ENCODE data around the gene CHD1L.
"Not testable (repeated sequence)": the region's sequence is repeated elsewhere in the genome, so short reads cannot be mapped to it uniquely, and the experiment has no call there.

The CHD1L gene

DNA sequence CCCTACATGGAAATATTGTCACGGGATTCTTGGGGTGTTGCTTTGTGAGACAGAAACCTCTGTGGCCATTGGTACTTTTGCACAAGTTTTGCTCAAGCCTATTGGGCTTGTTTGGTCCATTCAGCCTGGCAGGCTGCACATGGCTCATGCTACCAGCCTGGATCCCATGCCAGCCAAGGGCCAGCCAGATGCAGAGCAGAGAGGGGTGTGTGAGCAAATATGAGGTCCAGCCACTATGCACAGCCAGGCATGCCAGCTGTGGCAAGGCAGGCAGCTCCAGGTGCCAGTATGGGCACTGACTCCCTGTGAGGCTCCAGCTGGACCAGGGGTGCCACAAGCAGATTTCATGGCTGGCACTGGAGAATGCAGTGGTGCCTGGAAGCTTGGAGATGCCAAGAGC lies 6.7 kb upstream of the CHD1L start:
- DNase-seq: no peak

DNA sequence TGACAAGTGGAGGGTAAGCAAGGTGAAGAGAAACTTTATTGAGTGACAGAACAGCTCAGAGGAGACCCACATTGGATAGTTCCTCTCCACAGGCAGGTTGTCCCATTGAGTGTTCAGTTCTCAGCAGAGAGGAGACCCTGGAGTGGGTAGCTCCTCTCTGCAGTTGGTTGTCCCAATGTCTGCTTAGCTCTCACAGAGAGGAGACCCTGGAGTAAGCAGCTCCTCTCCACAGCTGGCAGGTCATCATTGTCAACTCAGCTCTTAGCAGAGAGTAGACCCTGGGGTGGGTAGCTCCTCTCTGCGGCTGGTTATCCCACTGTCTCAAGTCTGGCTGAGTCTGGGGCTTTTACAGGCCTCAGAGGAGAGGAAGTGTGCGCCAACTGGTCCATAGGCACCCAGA lies 6.0 kb upstream of the CHD1L start:
- no peak for DNase-seq

DNA sequence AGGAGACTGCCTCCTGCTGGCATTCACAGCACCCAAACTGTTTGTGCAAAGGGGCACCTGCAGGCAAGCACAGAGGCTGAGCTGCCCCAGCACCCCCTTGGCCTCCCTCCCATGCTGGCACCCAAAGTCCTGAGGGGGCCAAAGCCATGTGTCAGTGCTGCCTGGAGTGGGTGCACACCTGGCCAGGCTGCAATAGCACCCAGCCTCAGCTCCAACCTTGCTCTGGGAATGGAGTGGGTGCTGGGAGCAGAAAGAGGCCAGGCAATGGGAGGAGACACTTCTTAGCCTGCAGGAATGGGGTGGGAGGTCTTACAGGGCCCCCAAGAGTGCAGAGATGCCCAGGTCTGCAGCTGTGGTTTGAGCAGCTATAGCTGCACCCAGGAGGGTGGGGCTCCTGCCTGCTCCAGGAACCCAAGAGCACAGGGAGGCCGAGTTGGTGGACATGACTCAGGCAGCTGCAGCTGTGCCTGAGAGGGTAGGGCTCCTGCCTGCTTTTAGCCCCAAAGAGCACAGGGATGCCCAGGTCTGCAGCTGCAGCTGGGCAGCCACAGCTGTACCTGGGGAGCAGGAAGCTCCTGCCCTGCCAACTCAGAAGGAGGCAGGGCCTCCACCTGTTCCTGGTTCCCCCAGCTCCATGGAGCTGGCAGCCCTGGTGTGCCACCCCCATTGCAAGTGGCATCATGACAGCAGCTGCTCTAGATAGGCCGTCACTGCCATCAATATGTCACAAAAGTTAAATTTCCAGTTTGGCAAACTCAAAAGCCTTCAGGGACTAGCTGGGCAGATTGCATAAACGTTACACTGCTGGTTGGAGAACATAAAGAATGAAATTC lies 5.3 kb upstream of the CHD1L start:
- no peak for DNase-seq

DNA sequence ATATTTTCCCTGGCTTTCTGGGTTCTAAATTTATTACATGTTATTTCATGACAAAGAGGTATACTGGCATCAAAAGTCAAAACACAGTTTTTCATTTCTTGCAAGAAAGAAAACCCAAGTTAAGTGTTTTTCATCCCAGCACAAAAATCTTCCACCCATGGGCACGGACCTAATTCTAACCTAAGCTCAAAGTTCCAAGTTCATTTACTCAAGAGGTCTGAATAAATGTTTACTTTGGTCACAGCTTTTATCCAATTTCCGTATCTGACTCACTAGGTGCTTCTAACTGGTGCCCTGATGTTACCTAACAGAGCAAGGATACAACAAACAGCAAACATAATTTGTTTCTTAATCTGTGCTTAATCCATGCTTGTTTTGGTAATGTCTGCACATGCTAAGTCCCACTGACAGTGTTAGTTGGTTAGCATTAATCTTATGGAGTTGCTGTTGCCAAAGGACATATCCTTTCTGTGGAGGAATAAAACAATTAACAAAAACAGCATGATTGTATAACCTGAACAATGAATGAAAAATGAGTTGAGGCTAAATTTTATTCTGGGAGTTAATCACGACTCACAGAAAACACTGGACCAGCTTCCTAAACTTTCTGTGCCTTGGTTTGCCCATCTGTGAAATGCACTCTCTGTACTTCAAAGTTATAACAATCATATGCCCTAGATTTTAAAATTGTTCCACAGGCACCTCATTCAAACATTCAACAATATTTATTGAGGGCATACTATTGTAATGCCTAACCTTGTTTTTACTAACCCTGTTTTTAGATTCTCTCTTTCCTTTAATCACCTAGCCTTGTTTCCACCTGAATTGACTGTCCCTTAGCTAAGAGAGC lies 4.2 kb upstream of the CHD1L start:
- DNase-seq: no peak

DNA sequence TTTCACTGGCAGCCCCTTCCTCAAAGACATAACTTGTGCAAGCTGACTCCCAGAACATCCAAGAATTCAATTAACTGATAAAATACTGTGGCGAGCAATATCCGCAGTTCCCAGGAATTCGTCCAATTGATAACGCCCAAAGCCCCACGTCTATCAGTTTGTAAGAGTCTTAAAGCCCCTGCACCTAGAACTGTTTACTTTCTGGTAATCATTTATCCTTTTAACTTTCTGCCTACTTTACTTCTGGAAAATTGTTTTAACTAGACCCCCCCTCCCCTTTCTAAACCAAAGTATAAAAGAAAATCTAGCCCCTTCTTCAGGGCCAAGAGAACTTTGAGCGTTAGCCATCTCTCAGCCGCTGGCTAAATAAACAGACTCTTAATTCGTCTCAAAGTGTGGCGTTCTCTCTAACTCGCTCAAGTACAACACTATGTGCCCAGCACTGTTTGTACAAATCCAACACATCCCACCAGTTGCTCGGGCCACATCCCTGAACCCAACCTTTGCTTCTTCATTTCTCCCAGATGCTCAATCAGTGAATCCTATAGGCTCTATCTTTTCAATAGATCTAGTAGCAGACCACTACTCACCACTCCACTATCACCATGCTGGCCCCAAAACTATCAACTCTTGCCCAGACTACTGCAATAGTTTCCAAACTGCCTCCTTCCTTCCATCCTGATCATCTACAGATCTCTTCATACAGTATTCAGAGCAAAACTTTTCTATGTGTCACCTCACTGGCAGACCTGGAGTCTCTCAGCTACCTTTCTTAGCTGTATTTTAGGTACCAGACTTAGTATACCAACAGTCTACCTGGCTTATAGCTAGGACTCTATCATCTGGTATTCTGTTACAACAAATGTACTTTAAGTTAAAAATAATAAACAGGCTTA lies 3.3 kb upstream of the CHD1L start:
- no peak for DNase-seq

DNA sequence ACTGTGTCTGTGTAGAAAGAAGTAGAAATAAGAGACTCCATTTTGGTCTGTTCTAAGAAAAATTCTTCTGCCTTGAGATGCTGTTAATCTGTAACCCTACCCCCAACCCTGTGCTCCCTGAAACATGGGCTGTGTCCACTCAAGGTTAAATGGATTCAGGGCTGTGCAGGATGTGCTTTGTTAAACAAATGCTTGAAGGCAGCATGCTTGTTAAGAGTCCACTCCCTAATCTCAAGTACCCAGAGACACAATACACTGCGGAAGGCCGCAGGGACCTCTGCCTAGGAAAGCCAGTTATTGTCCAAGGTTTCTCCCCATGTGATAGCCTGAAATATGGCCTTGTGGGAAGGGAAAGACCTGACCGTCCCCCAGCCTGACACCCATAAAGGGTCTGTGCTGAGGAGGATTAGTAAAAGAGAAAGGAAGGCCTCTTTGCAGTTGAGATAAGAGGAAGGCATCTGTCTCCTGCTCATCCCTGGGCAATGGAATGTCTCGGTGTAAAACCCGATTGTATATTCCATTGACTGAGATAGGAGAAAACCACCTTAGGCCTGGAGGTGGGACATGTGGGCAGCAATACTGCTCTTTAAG lies 2.3 kb upstream of the CHD1L start:
- not testable (repeated sequence) for DNase-seq

DNA sequence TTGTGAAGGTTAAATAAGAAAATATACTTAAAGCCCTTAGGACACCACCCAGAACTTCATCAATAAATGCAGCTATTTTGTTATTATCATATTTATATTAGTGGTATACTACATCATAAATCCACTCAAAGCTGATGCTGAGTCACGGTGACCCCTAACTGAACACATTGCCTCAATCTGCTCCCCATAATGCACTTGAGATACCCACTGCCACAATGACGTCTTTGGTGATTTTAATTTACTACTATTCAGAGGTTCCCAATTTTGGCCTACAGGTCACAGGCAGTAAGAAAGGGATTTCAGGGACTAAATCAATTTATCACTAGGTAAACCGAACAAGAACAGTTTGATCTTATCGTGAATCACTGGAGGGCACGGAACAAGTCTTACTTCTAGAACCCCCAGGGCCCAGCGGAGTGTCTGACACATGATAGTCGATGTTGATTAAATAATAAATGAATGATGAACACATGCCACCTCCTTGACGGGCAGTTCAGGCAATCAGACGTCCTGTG lies 493 bp upstream of the CHD1L start:
- DNase-seq: no peak

DNA sequence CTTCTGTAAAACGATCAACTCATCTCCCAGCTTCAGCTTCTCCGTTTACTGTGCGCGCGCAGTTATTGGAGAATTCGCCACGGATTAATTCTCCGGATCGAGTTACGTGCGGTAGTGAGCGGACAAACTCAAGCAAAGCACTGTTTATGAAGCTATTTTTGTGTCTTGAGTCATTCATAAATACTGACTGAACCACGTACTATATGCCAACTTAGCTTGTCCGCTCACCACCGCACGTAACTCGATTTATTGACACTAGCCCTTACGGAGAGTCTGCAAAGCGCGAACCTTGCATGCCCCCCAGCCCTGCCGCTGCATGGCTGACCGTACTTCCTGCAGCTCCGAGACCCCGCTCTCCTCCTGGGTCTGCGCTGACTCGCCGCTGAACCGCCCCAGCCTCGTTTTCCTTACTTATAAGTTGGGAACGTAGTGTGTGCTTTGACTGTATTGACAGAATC lies 773 bp downstream of the CHD1L start:
- DNase-seq: no peak

DNA sequence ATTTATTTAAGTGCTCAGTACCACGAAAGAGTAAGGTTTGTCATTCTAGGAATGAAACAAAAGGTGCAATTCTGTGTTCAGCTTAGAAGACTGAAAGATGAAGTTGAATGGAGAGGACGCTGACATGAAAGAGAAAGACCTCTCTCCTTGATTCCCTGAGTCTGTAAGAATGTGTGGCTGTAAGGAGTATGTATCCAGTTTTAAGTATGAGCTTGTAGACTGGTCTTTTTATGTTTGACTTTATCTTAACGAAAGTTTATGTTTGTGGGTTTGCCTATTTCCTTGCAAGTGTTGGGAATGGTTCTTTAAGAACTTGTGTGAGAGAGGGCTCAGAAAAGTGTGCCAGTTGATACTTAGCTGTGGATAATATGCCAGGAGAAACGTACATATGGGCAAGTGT lies 1.4 kb downstream of the CHD1L start:
- no peak for DNase-seq

DNA sequence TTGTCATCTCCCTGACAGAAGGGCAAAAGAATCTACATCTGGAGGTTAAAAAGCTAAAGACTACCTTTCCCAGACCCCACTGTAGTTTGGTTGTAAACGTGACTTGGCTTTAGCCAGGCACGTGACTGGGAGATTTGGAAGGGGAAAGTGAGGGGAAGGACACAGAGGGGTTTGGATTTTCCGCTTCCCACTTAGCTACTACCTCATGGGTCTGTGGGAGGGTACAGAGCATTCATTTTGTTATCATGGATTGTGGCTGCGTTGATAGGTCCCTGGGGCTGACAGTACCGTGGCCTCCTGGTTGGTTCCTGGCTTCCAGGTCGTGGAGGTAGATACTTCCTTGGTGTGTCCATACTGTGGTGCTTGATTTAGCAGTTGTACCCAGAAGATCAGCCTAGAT lies 2.6 kb downstream of the CHD1L start:
- no peak for DNase-seq

DNA sequence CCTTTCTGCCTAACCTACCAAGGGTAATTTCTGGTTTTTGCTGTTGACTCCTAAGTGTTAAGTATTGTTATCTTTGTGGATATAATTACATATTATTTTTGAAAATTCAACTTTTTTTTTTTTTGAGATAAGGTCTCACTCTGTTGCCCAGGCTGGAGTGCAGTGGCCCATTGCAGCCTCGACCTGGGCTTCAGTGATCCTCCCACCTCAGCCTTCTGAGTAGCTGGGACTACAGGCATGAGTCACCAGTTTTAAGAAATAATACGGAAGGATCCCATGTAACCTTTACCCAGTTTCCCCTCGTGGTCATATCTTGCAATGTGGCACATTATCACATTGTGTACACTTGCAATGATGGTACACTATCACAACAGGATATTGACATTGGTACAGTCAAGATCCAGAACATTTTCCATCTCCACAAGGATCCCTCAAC lies 3.1 kb downstream of the CHD1L start:
- no peak for DNase-seq

DNA sequence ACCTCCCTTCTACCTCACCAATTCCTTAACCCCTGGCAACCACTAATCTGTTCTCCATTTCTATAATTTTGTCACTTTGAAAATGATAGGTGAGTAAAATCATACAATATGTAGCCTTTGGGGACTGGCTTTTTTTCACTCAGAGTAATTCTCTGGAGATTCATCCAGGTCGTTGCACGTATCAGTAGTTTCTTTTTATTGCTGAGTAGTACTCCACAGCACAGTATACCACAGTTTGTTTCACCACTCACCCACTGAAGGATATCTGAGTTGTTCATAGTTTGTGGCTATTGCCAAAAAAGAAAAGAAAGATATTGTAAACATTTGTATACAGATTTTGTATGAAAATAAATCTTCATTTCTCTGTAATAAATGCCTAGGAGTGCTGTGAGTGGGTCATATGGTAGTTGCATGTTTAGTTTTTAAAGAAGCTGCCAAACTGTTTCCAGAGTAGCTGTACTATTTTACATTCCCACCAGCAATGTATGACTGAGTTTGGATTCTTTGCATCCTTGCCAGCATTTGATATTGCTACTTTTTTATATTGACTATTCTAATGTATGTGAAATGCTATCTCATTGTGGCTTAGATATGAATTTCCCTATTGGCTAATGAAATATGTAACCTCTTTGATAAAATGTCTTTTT lies 3.7 kb downstream of the CHD1L start:
- DNase-seq: no peak

DNA sequence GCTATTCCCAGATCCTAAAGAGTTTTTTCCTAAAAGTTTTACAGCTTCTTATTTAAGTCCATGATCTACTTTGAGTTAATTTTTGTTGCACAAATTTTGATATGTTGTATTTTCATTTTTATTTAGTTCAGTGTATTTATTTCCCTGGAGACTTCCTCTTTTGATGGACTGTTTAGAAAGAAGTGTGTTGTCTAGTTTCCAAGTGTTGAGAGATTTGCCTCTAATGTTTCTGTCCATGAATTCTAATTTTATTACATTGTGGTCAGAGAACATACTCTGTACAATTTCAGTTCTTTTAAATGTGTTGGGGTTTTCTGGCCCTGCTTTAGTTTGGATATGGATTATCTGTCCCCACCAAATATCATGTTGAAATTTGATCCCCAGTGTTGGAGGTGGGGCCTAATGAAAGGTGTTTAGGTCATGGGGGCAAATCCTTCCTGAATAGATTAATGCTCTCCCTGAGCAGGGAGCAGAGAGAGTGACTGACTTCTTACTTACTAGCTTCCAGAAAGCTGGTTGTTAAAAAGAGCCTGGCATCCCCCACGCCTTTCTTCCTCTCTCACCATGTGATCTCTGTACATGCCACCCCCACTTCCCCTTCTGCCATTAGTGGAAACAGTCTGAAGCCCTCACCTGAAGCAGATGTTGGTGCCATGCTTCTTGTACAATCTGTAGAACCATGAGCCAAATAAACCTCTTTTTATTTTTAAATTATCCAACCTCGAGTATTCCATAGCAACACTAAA lies 4.6 kb downstream of the CHD1L start:
- no peak for DNase-seq

DNA sequence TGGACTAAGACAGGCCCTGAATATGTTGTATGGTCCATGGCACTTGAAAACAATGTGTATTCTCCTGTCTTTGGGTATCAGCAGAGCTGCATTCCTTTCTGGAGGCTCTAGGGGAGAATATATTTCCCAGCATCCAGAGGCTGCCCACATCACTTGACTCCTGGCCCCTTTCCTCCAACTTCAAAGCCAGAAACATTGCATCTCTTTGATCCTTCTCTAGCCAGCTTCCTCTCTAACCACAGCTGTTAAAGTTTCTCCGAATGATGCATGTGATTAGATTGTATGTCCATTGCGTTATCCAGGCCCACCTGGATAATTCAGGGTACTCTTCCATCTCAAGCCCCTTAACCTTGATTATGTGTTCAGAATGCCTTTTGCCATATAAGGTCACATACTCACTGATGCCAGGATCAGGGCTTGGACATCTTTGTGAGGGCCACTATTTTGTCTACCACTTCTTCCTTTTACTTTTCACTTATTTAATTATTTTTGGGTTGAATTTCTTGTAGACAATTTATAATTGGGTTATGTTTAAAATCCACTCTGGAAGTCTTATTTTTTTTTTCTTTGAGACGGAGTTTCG lies 5.3 kb downstream of the CHD1L start:
- DNase-seq: no peak

DNA sequence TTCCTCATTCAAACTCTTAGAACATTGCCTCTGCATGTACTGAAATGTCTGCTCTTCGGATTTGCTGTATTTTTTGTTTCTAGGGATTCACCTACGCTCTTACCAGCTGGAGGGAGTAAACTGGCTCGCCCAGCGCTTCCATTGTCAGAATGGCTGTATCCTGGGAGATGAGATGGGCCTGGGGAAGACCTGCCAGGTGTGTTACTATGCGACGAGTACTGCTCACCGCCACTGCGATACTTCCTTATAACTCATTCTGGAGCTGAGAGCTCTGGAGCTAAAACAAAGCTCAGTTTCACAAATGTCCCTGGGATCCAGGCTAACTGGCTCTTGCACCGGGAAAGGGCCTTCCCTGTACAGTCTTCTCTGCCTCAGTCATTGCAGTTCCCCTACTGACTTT lies 10.1 kb downstream of the CHD1L start:
- no peak for DNase-seq

DNA sequence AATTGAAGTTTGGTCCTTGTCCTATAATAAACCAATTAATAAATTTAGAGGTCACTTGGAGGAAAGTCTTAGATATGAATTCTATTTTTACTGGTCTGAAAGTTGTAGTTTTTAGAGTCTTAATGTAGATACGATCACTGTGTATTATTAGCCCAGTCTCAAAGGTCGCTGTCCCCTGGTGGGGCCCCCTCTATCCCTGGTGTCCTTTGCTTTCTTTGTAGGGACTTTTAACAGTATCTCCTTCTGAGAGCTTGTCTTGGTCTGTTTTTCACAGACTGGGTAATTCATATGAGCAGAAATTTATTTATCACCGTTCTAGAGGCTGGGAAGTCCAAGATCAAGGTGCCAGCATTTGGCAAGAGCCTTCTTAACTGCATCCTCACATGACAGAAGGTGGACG lies 18.5 kb downstream of the CHD1L start:
- DNase-seq: no peak

DNA sequence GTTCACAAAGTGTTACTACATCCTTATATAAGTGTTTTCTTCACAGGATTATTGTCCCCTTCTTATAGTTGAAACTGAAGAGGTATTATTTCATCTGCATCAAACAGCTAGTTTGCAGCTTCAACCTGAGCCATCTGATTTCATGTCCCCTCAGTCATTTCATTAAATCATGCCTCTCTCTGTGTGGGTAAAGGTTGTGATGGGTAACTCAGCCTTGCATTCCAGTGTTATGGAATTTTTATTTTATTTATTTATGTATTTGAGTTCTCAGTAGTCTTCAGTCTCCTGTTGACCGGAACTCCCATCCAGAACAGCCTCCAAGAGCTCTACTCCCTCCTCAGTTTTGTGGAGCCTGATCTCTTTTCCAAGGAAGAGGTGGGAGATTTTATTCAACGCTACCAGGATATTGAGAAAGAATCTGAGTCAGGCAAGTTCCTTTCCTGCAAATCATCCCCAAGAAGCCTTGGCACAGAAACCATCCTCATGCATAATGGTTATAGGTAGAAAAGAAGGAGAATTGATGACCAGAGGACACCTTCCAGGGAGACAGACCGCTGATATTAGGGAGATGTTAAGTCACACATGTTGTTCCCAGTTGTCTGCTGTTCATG lies 21.8 kb downstream of the CHD1L start:
- DNase-seq: no peak

DNA sequence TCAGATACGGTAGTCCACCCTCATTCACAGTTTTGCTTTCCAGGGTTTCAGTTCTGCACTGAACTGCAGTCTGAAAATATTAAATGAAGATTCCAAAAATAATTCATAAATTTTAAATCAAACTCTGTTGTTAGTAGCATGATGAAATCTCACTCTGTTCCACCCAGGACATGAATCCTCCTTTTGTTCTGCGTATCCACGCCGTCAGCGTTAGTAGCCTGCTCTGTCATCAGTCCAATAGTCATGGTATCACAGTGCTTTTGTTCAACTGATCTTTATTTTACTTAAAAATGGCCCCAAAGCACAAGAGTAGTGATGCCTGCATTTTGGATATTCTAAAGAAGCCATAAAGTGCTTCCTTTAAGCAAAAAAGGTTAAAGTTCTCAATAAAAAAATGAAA lies 23.9 kb downstream of the CHD1L start:
- DNase-seq: no peak

DNA sequence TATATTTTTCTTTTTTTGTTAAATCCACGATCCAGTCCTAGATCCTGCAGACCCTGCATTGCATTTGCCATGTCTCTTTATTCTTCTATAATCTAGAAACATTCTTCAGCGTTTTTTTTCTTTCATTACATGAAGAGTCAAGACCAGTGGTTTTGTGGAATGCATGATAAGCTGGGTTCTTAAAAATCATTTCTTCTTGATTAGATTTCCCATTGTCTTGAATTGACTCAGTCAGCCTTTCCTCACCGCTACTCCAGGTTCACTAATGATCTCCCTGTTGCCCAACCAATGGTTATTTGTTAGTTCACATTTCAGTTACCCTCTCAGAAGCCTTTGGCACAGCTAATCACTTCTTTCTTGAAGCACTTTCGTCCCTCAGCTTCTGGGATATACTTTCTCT lies 25.2 kb downstream of the CHD1L start:
- DNase-seq: no peak

DNA sequence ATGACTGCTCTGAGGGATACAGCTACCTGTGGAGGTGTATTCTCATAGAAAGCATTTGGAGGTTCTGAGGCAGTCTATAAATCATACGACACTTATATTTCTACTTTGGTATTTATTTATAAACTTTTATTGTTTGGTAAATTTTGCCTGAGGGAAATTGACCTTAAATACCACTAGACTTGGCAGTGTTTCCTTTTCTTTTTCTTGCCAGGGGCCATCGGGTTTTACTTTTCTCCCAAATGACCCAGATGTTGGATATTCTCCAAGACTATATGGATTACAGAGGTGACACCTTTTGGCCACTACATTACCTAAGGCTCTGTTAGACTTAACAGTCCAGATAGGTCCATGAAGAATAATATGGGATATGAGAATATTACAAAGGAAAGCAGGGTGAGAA lies 28.2 kb downstream of the CHD1L start:
- DNase-seq: no peak

Data from CD4-positive, alpha-beta T cell treated with Interleukin-1 beta for 1 hour (primary cell).